Stimulated activated effector memory CD8-positive, alpha-beta T cell treated with anti-CD3 and anti-CD28 coated beads, Interleukin-12 subunit alpha, Interleukin-12 subunit beta, amount 100 ng/mL, for 72 hours (primary cell): Measurements from ENCODE around the gene KCNMA1.

Source experiments
- ATAC-seq: fragments of 150-1000 bp; cut with Tn5 transposase; 2 replicates; pipeline ENCODE4 v1.10.0; 2021
- DNase-seq, 2 donors: peaks; one replicate each; pipeline ENCODE4 v3.0.0; 2021 to 2022; ENCODE audit warnings: low spot score in 2 of 2
- H3K27ac Mint-ChIP-seq: one replicate; pipeline ENCODE4 v1.8.0; 2022; ENCODE audit warnings: mild to moderate bottlenecking, mixed read lengths
- H3K36me3 Mint-ChIP-seq: one replicate; pipeline ENCODE4 v1.8.0; 2022; ENCODE audit warnings: mild to moderate bottlenecking, mixed read lengths
- H3K4me1 Mint-ChIP-seq: one replicate; pipeline ENCODE4 v1.8.0; 2022; ENCODE audit warnings: mixed read lengths
- H3K4me3 Mint-ChIP-seq: one replicate; pipeline ENCODE4 v1.8.0; 2022; ENCODE audit warnings: mild to moderate bottlenecking, mixed read lengths
- H3K9me3 Mint-ChIP-seq: one replicate; pipeline ENCODE4 v1.8.0; 2022; ENCODE audit warnings: mixed read lengths

KCNMA1 gene

DNA sequence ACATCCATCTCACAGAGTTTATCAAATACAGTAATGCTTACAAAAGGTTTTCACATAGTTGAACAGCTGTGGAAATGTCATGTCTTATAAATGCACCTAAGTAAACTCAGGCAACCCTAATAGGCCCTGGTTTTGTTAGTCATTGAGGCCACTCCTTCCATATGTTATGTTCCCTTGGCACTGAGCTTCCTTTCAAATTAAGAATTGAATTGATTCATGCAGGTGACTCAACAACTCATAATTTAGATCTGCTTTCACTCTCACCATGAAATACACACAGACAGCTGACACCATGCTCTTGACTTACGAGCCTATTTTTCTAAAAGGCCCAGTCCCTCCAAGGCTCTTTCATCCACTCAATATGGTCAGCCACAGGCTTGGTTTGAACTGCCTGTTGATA is 476.9 kb downstream of the KCNMA1 start:
- Mint-ChIP-seq H3K36me3 (no peaks in the 10 kb centered on the region), H3K9me3 (no peaks in the 10 kb centered on the region), H3K4me3 (no peak overlapping the region), H3K4me1 (peaks cover 4% of the 10 kb centered on the region), H3K27ac (no peak overlapping the region)
- ATAC-seq = peak; percentile 61
- DNase-seq = no peak

DNA sequence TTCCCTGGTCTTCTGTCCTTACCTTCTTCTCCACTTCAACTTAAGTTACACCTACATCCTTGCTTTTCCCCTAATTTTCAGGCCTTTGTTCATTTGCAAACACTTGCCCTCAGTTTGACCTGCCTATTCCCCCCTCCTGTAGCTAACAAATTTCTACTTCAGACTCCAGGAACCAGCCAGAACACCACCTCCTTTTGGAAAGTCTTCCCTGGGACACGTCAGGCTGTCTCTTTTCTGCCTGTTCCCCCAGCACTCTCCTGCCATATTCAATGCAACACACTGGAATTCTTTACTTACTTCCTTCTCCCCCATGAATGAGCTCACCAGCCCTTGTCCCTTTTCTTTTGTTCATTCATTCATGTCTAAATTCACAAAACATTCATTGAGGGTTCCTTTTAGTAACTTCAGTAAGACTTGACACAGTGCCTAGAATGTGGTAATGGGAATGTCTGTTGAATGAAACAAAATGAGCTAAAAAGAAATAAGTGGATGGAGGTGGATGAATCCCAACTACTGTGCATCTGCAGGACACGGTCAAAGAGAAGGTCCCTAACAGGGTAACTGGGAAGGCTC is 478.0 kb downstream of the KCNMA1 start:
- no peaks in the 10 kb centered on the region for H3K4me1 Mint-ChIP-seq
- no peaks in the 10 kb centered on the region for H3K36me3 Mint-ChIP-seq
- no peak for DNase-seq
- H3K9me3 Mint-ChIP-seq = no peaks in the 10 kb centered on the region
- no peak for ATAC-seq
- H3K27ac Mint-ChIP-seq = no peak overlapping the region
- no peak overlapping the region for H3K4me3 Mint-ChIP-seq

DNA sequence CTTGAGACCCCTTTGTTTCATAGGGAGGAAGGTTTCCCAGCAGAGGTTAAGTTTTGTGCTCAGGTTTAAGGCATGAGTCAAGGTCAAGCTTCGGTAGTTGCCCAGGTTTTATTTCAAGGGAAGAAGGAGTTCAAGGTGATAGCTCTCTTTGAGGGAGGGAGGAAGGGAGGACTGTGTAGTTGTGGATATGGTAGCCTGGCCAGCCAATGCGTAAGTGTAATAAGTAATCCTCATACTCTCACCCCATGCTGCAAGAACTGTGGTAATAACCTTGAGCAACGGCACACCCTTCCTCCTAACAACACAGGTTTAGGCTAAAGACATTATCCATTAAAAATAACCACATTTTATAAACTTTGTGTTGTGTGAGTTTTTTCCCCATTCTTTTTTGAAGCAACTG is 478.9 kb downstream of the KCNMA1 start:
- DNase-seq (no peak), ATAC-seq (no peak)
- Mint-ChIP-seq H3K36me3 (no peaks in the 10 kb centered on the region), H3K27ac (no peak overlapping the region), H3K9me3 (no peaks in the 10 kb centered on the region), H3K4me1 (no peaks in the 10 kb centered on the region), H3K4me3 (no peak overlapping the region)

DNA sequence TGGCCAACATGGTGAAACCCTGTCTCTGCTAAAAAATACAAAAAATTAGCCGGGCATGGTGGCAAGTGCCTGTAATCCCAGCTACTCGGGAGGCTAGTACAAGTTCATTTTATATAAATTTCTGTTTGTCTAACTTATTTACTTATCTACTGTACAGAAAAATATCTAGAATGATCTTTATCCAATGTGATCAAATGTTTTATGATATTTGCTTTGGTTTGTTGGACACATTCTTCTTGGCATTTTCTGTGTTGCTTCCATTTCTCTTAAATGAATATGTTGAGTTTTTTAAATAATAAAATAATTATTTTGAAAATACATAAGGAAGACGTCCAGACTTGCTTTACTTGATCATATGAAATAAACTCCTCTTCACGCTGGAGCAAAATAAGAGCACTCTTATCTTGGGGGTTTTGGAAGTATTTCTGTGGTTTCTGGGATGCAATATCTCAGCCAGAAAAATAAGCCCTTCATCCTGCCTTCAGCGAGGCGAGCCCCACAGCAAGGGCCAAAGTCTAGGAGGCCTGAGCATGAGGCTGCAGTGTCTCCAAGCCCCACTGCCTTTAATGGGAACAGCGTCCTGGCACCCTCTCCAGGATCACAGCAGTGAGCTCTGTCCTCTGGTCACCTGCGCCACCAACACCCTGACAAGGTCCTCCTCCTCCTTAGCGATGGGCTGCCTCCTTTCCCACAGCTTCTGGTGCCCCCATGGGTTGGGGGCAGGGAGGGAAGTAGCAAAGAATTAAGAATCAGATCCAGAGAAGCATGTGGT is 480.2 kb downstream of the KCNMA1 start:
- no peak for DNase-seq

DNA sequence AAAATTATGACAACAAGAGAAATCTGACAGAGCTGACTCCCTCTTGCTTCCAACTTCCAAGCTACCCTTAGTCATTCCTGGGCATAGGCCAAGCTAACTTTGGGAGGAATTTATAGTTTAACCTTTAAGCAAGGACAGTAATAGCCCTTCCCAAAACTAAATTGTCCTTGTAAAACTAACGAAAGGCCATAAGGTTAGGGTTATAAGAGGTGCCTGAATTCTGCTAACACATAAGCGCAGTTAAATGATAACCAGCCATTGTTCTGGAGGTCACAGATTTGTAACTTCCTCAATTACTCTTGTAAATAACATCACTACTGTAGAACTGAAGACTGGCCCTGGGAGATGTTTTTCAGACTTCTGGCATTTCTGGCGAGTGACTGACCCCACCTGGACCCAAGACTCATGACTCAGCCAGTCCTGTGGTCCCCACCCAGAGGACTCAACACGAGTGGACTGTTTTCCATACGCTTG is 481.2 kb downstream of the KCNMA1 start:
- Mint-ChIP-seq H3K4me1 (no peaks in the 10 kb centered on the region), H3K27ac (no peak overlapping the region), H3K4me3 (no peak overlapping the region), H3K9me3 (no peaks in the 10 kb centered on the region), H3K36me3 (no peaks in the 10 kb centered on the region)
- ATAC-seq (no peak), DNase-seq (no peak)

More for the DNA sequence above, 480.2 kb downstream of the KCNMA1 start:
- Mint-ChIP-seq H3K36me3 (no peaks in the 10 kb centered on the region), H3K27ac (no peak overlapping the region), H3K4me3 (no peak overlapping the region), H3K4me1 (no peaks in the 10 kb centered on the region), H3K9me3 (no peaks in the 10 kb centered on the region)
- no peak for ATAC-seq

DNA sequence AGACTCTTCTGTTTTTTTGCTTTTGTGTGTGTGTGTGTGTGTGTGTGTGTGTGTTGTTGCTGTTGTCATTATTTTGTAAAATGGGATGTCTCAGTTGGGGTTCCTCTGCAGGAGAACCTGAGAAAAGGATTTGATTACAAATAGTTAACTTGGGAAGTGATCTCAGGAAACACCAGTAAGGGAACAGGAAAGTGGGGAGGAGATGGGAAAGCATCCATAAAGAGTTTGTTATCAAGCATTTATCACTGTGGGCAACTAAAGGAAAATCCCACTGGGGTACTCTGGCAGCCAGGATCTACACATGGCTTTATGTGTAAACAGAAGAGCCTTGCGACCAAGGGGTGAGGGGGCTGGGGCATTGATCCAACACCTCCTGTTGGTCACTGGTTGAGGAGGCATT is 485.4 kb downstream of the KCNMA1 start:
- DNase-seq (no peak), ATAC-seq (no peak)
- H3K36me3 Mint-ChIP-seq = no peaks in the 10 kb centered on the region

DNA sequence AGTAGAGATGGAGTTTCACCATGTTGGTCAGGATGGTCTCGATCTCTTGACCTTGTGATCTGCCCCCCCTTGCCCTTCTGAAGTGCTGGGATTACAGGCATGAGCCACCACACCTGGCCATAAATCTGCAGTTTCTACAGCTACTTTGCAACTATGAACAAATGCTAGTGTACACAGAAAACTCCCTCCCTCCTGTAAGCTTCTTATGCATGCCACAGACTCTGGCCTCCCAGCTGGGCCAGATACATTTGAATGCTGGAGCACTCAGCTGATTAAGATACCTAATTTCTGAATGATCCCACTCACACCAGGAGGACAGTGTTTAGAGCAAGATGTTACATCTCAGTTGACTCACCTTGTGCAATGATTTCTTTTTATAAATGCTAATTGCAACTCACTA is 486.2 kb downstream of the KCNMA1 start:
- ATAC-seq (no peak), DNase-seq (no peak)
- Mint-ChIP-seq H3K27ac (no peak overlapping the region), H3K4me3 (no peak overlapping the region), H3K36me3 (no peaks in the 10 kb centered on the region), H3K4me1 (no peaks in the 10 kb centered on the region), H3K9me3 (no peaks in the 10 kb centered on the region)

More for the DNA sequence above, 485.4 kb downstream of the KCNMA1 start:
- no peak overlapping the region for H3K27ac Mint-ChIP-seq
- H3K9me3 Mint-ChIP-seq = no peaks in the 10 kb centered on the region
- H3K4me1 Mint-ChIP-seq = no peaks in the 10 kb centered on the region
- H3K4me3 Mint-ChIP-seq = no peak overlapping the region

DNA sequence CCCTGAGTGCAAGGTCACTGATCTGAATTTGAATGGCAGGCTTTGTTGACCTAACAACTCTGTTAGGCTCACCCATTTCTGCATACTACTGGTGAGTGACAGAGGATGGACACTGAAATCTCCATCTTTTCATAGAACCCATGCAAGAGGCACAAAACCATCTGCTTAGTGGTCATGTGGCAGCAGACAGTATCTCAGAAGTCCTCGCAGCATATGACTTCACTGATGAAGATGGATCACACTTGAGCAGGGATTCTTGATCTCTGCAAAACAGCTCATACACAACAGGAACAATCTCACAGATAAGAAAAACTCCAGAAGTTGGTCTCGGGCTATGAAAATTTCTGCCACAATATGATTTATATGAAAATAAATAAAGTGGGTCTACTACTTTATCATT is 487.9 kb downstream of the KCNMA1 start:
- H3K4me1 Mint-ChIP-seq = no peaks in the 10 kb centered on the region
- no peak overlapping the region for H3K4me3 Mint-ChIP-seq
- no peak for DNase-seq
- H3K36me3 Mint-ChIP-seq = no peaks in the 10 kb centered on the region
- no peak for ATAC-seq
- H3K9me3 Mint-ChIP-seq = no peaks in the 10 kb centered on the region
- H3K27ac Mint-ChIP-seq = no peak overlapping the region

DNA sequence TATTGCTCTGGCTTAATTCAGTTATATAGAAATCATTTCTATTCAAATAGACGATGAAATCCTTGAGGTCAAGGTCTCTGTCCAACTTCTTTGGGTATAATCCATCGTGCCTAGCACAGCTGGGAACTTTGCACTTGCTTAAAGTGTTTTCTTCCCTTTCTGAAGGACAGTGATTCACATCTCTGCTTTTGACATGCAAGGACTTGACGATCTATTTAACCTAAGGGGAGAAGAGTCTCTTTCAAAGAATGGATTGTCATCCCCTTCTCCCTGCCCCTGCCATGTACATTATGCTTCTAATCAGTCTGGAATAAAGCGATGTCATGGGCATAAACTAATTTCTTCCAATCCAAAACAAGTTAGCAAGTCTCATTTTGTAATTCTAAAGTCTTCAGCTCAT is 488.6 kb downstream of the KCNMA1 start:
- no peak overlapping the region for H3K27ac Mint-ChIP-seq
- ATAC-seq (no peak), DNase-seq (no peak)
- no peaks in the 10 kb centered on the region for H3K4me1 Mint-ChIP-seq
- H3K4me3 Mint-ChIP-seq = no peak overlapping the region
- no peaks in the 10 kb centered on the region for H3K9me3 Mint-ChIP-seq
- H3K36me3 Mint-ChIP-seq = no peaks in the 10 kb centered on the region

DNA sequence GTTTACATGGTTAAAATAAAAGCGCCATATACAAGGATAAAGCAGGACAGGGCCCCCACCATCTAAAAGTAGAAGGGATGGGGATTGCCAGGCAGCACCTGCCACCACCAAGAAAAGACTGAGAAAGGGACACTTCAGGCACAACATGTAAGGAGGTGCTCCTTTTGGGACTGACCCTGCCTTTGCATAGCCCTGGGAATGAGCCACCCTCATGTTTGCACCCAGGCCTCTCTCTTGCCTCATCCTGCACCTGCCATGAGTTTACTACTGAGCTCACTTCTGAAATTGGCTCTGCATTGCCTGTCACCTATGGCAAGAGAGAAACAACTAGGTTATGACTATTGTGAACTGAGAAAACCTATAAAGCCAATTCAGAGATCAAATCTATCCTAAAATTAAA is 489.7 kb downstream of the KCNMA1 start:
- ATAC-seq = no peak
- Mint-ChIP-seq H3K27ac (no peak overlapping the region), H3K4me1 (no peaks in the 10 kb centered on the region), H3K36me3 (no peaks in the 10 kb centered on the region), H3K4me3 (no peak overlapping the region), H3K9me3 (no peaks in the 10 kb centered on the region)
- no peak for DNase-seq

DNA sequence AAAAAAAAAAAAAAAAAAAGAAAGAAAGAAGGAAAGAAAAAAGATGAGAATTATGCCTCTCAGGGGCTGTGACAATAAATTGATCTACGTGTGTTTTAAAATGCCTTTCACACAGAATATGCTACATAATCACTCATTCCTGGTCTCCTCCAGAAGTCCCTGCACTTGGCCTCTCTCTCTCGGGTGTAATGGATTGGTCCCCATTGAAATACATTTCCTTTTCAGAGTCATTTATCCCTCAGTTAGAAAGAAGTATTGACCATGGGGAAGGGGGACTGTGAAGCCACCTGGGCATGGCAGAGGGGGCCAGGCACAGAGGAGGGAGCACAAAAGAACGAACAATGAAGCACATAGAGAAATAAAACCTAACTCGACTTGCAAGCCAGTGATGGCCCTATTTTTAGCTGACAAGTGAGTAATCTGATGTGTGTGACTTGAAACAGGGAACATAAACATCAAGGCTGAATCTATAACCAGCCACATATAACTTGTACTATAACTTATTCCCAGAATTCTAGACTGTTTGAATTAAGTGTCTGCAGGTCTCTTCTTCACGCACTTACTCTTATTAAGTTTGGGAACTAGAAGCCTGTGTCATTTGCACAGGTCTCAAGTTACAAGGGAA is 490.8 kb downstream of the KCNMA1 start:
- no peak overlapping the region for H3K27ac Mint-ChIP-seq
- H3K4me1 Mint-ChIP-seq = no peaks in the 10 kb centered on the region
- H3K36me3 Mint-ChIP-seq = no peaks in the 10 kb centered on the region
- ATAC-seq = no peak
- H3K4me3 Mint-ChIP-seq = no peak overlapping the region
- DNase-seq = no peak
- H3K9me3 Mint-ChIP-seq = no peaks in the 10 kb centered on the region

DNA sequence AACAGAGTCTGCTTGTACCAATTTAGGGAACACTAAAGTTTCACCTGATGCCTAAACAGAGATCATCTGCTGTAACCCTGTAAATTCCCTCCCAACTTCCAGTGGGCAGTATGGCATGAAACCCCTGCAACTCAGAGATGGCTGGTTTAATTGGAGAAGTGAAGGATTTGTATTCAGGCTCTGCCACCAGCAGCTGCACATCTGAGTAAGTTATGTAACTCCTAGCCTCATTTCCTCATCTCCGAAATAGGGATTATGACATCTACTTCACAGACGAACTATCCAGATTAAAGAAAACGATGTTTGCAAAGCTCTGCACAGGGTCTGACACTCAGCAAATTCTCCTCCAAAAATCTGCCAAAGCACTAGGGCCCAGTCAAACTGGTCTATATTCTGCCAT is 493.0 kb downstream of the KCNMA1 start:
- no peak overlapping the region for H3K27ac Mint-ChIP-seq
- ATAC-seq (no peak), DNase-seq (no peak)
- H3K36me3 Mint-ChIP-seq = no peaks in the 10 kb centered on the region
- H3K4me1 Mint-ChIP-seq = no peaks in the 10 kb centered on the region
- H3K4me3 Mint-ChIP-seq = no peak overlapping the region
- no peaks in the 10 kb centered on the region for H3K9me3 Mint-ChIP-seq

DNA sequence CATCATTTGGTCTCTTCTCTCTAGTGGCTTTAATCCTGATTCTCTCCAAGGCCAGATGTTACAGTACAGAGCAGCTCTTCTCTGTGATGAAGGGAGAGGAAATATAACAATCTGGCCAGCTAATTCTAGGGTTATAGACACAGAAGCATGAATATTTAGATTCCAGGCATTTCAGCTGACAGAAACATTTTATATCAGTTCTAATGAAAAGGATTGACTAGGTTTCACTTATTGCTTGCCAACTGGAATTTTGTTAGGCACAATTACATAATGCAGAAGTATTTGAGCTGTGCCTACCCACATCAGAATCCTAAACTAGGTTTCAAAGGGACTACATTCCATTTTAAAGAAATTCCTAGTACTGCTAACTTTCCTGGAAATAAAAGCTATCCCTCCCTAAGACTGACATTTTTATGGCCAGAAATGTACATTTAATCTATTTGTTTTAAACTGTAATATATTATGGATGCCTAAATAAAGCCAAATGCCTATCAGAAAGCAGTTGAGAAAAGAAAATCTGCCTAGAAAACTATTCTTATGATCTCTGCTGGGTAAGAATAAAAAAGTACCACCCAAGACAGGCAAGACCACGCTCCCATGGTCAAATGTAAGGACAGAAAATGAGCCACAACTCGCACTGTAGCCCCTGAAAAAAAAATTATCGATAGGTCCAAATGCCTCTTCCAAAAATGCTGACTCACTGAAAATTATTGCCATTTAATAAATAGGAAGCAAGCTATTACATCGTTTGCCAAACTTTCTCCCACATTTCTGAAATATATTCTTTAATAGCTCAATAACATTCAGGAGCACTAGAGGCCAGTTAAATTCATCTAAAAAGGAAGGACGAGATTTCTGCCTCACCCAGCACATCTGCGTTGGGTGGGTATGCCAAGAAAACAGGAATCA is 498.1 kb downstream of the KCNMA1 start:
- no peak overlapping the region for H3K4me3 Mint-ChIP-seq
- ATAC-seq = no peak
- DNase-seq = no peak
- H3K4me1 Mint-ChIP-seq = no peaks in the 10 kb centered on the region
- no peaks in the 10 kb centered on the region for H3K9me3 Mint-ChIP-seq
- H3K27ac Mint-ChIP-seq = no peak overlapping the region
- no peaks in the 10 kb centered on the region for H3K36me3 Mint-ChIP-seq

DNA sequence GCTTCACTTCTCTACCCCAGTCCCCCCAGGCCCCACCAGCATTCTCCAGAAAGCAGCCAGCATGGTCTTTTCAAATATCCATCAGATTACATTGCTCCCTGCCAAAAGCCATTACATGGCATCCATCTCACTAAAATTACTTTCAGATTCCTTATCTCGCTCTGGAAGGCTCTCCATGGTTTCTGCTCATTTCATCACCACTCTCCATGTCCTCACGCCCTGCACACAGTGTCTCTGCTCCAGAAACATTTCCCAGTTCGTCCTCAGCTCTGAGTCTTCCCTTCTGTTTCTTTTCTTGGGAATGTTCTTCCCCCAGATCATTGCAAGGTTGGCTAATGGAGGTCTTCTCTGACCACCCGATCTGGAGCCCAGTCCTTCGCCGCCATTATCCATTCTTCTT is 499.1 kb downstream of the KCNMA1 start:
- ATAC-seq = no peak
- Mint-ChIP-seq H3K4me1 (no peaks in the 10 kb centered on the region), H3K27ac (no peak overlapping the region)

DNA sequence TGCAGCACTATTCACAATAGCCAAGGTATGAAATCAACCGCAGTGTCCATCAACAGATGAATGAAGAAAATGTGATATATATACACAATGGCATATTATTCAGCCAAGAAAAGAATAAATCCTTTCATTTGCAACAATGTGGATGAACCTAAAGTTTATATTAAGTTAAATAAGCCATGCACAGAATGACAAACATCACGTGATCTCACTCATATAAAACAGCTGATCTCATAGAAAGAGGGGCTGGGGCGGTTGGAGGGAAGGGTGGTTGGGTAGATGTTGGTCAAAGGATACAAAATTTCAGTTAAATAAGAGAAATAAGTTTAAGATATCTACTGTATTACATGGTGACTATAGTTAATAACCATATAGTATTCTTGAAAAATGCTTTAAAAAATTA is 502.1 kb downstream of the KCNMA1 start:
- no peak for ATAC-seq
- H3K27ac Mint-ChIP-seq = no peak overlapping the region
- H3K4me3 Mint-ChIP-seq = no peak overlapping the region

More for the DNA sequence above, 499.1 kb downstream of the KCNMA1 start:
- Mint-ChIP-seq H3K9me3 (no peaks in the 10 kb centered on the region), H3K4me3 (no peak overlapping the region), H3K36me3 (no peaks in the 10 kb centered on the region)
- no peak for DNase-seq

More for the DNA sequence above, 502.1 kb downstream of the KCNMA1 start:
- no peaks in the 10 kb centered on the region for H3K9me3 Mint-ChIP-seq
- DNase-seq = no peak
- H3K36me3 Mint-ChIP-seq = no peaks in the 10 kb centered on the region
- no peaks in the 10 kb centered on the region for H3K4me1 Mint-ChIP-seq
